Endodermal cell (in vitro differentiated cells): ENCODE measurements around the gene GUSB. TPM values are rescaled to one million over a fixed set of nuclear protein-coding genes. Genes with fewer than 3 reads are reported as not detected.

Experiments
- DNase-seq: peaks from one replicate; pipeline ENCODE4 v3.0.0-alpha.2; 2017
- H3K27ac ChIP-seq: 2 replicates; pipeline ENCODE4 v1.5.1; 2013; ENCODE audit warnings: mild to moderate bottlenecking, low read depth, low read length, moderate library complexity
- H3K27me3 ChIP-seq: 2 replicates; pipeline ENCODE4 v1.6.1; 2013; ENCODE audit warnings: mild to moderate bottlenecking, low read length, moderate library complexity; ENCODE audit not compliant: insufficient read depth, control insufficient read depth, poor library complexity, severe bottlenecking
- H3K36me3 ChIP-seq: 2 replicates; pipeline ENCODE4 v1.7.0; 2013; ENCODE audit warnings: mild to moderate bottlenecking, low read length, moderate library complexity; ENCODE audit not compliant: control insufficient read depth, insufficient read depth
- H3K4me1 ChIP-seq: one replicate; pipeline ENCODE4 v1.7.0; 2013; ENCODE audit warnings: low read length; ENCODE audit not compliant: control insufficient read depth, insufficient read depth
- H3K4me3 ChIP-seq: 2 replicates; pipeline ENCODE4 v1.5.1; 2013; ENCODE audit warnings: mild to moderate bottlenecking, low read length, moderate library complexity
- H3K9ac ChIP-seq: 2 replicates; pipeline ENCODE4 v1.6.1; 2013; ENCODE audit warnings: mild to moderate bottlenecking, low read length, moderate library complexity; ENCODE audit not compliant: poor library complexity, severe bottlenecking; ENCODE audit errors: extremely low read depth
- H3K9me3 ChIP-seq: 2 replicates; pipeline ENCODE4 v1.6.1; 2013; ENCODE audit warnings: mild to moderate bottlenecking, low read length, moderate library complexity; ENCODE audit not compliant: control insufficient read depth
- H3K27ac Mint-ChIP-seq: 2 replicates; pipeline ENCODE4 v1.8.0; 2020; ENCODE audit warnings: mixed read lengths
- H3K27me3 Mint-ChIP-seq: 2 replicates; pipeline ENCODE4 v1.8.0; 2021; ENCODE audit warnings: mild to moderate bottlenecking, mixed read lengths; ENCODE audit not compliant: insufficient read depth
- H3K36me3 Mint-ChIP-seq: 2 replicates; pipeline ENCODE4 v1.8.0; 2020; ENCODE audit warnings: low read depth, mixed read lengths
- H3K4me1 Mint-ChIP-seq: 2 replicates; pipeline ENCODE4 v1.8.0; 2020; ENCODE audit warnings: mixed read lengths
- H3K4me3 Mint-ChIP-seq: 2 replicates; pipeline ENCODE4 v1.8.0; 2020; ENCODE audit warnings: mild to moderate bottlenecking, moderate library complexity, mixed read lengths
- H3K9me3 Mint-ChIP-seq: 2 replicates; pipeline ENCODE4 v1.8.0; 2020; ENCODE audit warnings: mild to moderate bottlenecking, mixed read lengths
- CTCF ChIP-seq: fragments of 200-600 bp; sonication (generic); conservative IDR thresholded peaks from 2 replicates; pipeline ENCODE4 v1.5.0; 2021; ENCODE audit warnings: antibody characterized with exemption, mild to moderate bottlenecking
- WGBS, 2 experiments: methylation state at CpG; one replicate each; pipeline versions ENCODE4 v1.1.5 to v1.1.7; 2013; ENCODE audit warnings: missing lambda C conversion rate in 2 of 2, mixed read lengths in 1 of 2; ENCODE audit not compliant: insufficient coverage in 1 of 2, insufficient read length in 1 of 2; 5-methylcytosine and 5-hydroxymethylcytosine counted together
- total RNA-seq, 2 donors: library from RNA; stranded (reverse); fragmentation: NEBNext Ultra II Directional in 1 of 2; extraction: Animal tissue kit (Norgen Biotek cat#: 25700) in 1 of 2; gene quantifications; 2 replicates in 1 of 2; 3 replicates in 1 of 2; pipeline ENCODE4 v1.2.1, GENCODE V29; 2021

GUSB gene
- total RNA-seq, 2 donors from 2014 or later, result 54.5 to 60.6 TPM

GRCh38 chr7:65975814-65976445, 6.1 kb downstream of the GUSB start:
- TF ChIP-seq CTCF, result peak; percentile 50
- Histone ChIP-seq H3K9ac (no peak overlapping the region), H3K4me1 (no peaks in the 10 kb centered on the region), H3K27ac (no peak overlapping the region), H3K27me3 (no peaks in the 10 kb centered on the region), H3K9me3 (no peaks in the 10 kb centered on the region), H3K4me3 (no peak overlapping the region), H3K36me3 (peaks cover 41% of the 10 kb centered on the region)
- H3K27ac Mint-ChIP-seq, result no peak overlapping the region
- no peak overlapping the region for H3K4me3 Mint-ChIP-seq
- no peaks in the 10 kb centered on the region for H3K9me3 Mint-ChIP-seq
- WGBS, 2 experiments, result 93 to 100% methylated on average over 5 to 11 of the region's 11 CpGs
- peaks cover 3% of the 10 kb centered on the region for H3K4me1 Mint-ChIP-seq
- peaks cover 59% of the 10 kb centered on the region for H3K36me3 Mint-ChIP-seq
- no peaks in the 10 kb centered on the region for H3K27me3 Mint-ChIP-seq
- DNase-seq, result peak; percentile 60

DNA sequence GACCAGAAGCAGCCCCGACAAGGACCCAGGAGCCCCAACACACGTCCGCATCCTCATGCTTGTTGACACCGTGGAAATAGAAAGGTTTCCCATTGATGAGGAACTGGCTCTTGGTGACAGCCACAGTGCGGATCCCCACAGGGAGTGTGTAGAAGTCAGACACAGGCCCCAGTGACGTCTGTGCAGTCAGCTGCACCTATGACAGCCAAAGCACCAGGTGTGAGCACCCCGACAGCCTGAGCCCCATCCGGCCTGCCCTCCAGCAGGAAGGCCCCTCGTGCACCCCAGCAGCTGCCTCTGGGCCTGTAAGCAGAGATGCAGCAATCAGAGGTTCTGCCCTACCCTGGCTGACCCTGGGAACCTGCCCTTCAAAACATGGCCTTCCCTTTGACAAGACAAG, 7.1 kb downstream of the GUSB start:
- H3K27me3 Mint-ChIP-seq, result no peaks in the 10 kb centered on the region
- H3K9me3 ChIP-seq, result no peaks in the 10 kb centered on the region
- no peaks in the 10 kb centered on the region for H3K4me1 Mint-ChIP-seq
- H3K27ac ChIP-seq, result no peak overlapping the region
- no peak overlapping the region for H3K4me3 ChIP-seq
- H3K36me3 Mint-ChIP-seq, result peaks cover 64% of the 10 kb centered on the region
- H3K36me3 ChIP-seq, result peaks cover 48% of the 10 kb centered on the region
- no peaks in the 10 kb centered on the region for H3K9me3 Mint-ChIP-seq
- no peak overlapping the region for H3K27ac Mint-ChIP-seq
- WGBS, 2 experiments, result 92% methylated on average over 9 of the region's 9 CpGs
- H3K9ac ChIP-seq, result no peak overlapping the region
- TF ChIP-seq CTCF, result no peak
- DNase-seq, result no peak
- no peaks in the 10 kb centered on the region for H3K4me1 ChIP-seq
- H3K27me3 ChIP-seq, result no peaks in the 10 kb centered on the region
- no peak overlapping the region for H3K4me3 Mint-ChIP-seq

DNA sequence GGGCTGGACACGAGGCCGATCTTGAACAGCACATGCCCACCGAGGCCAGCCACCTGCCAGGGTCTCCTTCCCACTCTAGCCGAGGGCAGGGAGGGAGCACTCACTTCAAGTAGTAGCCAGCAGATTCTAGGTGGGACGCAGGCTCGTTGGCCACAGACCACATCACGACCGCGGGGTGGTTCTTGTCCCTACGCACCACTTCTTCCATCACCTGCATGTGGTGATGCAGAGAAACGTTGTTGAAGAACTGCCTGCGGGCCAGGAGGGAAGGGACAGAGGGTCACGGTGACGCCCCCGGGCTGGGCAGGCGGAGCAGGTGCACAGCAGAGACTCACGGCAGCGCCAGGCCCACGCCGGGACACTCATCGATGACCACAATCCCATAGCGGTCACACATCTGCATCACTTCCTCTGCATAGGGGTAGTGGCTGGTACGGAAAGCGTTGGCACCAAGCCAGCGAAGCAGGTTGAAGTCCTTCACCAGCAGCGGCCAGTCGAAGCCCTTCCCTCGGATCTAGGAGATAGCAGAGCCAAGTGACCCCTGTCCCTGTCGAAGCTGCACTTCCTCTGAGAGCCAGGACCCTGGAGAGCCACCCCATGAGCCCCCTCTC, 7.7 kb downstream of the GUSB start:
- 97 to 99% methylated on average over 17 to 29 of the region's 29 CpGs for WGBS, 2 experiments
- Histone ChIP-seq H3K36me3 (peaks cover 48% of the 10 kb centered on the region), H3K4me3 (no peak overlapping the region), H3K9me3 (no peaks in the 10 kb centered on the region), H3K4me1 (no peaks in the 10 kb centered on the region), H3K27me3 (no peaks in the 10 kb centered on the region), H3K27ac (no peak overlapping the region), H3K9ac (no peak overlapping the region)
- H3K4me3 Mint-ChIP-seq, result no peak overlapping the region
- no peaks in the 10 kb centered on the region for H3K27me3 Mint-ChIP-seq
- H3K36me3 Mint-ChIP-seq, result peaks cover 65% of the 10 kb centered on the region
- H3K27ac Mint-ChIP-seq, result no peak overlapping the region
- H3K9me3 Mint-ChIP-seq, result no peaks in the 10 kb centered on the region
- DNase-seq, result no peak
- TF ChIP-seq CTCF, result no peak
- no peaks in the 10 kb centered on the region for H3K4me1 Mint-ChIP-seq
